ENCODE measurements around the gene NR5A1. TPM values are rescaled to one million over a fixed set of nuclear protein-coding genes. Genes with fewer than 3 reads are reported as not detected.

NR5A1 gene
- total RNA-seq, 4 donors from 2014 or later, result 0.40 TPM; not detected in 3

DNA sequence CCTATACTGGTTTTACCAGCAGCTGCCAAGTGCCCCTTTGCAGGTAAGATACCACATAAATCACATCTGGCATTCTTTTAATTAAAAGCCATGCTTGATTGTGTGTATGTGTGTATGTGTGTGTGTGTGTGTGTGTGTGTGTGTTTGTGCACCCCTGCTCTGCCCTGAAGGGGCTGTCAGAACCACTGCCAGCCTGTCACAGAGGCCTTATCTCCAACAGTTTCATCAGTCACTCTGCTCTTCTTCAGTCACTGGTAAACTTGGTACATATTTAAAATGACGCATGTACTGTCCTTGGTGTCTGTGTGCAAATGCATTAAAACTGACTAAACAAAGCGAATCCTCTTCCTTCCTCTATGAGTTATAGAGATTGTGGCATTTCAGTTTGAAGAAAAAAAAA, 19.0 kb upstream of the NR5A1 start:
- no peak for TF ChIP-seq CTCF (IDR thresholded peaks at IDR 0.05)
- TF ChIP-seq POLR2A (IDR thresholded peaks at IDR 0.05), result no peak
- H3K4me1 ChIP-seq, result no peaks in the 10 kb centered on the region
- no peak overlapping the region for H3K27ac ChIP-seq
- DNase-seq, result no peak
- no peaks in the 10 kb centered on the region for H3K27me3 ChIP-seq
- no peak overlapping the region for H3K4me3 ChIP-seq (replicated peaks in 1 of 3)
- 91 to 100% methylated on average over 2 of the region's 2 CpGs for WGBS, 2 donors
- peaks cover 0 to 5% of the 10 kb centered on the region in 2 donors for H3K36me3 ChIP-seq
- intact Hi-C loops (cut with DNase I), result no loop called here
- no peaks in the 10 kb centered on the region for H3K9me3 ChIP-seq

- H3K4me1 ChIP-seq, result no peaks in the 10 kb centered on the region
- no peak for DNase-seq
- intact Hi-C loops (cut with DNase I), result no loop called here
- no peak overlapping the region for H3K27ac ChIP-seq
- TF ChIP-seq POLR2A (IDR thresholded peaks at IDR 0.05), result no peak
- TF ChIP-seq CTCF (IDR thresholded peaks at IDR 0.05), result no peak
- H3K4me3 ChIP-seq (replicated peaks in 1 of 3), result no peak overlapping the region
- peaks cover 0 to 5% of the 10 kb centered on the region in 2 donors for H3K36me3 ChIP-seq
- no peaks in the 10 kb centered on the region for H3K9me3 ChIP-seq
- 87 to 89% methylated on average over 7 of the region's 7 CpGs for WGBS, 2 donors
- H3K27me3 ChIP-seq, result no peaks in the 10 kb centered on the region
Measured at GRCh38 chr9:124522121-124523098, 15.2 kb upstream of the NR5A1 start.

- DNase-seq, result no peak
- Histone ChIP-seq H3K27ac (no peak overlapping the region), H3K4me3 (replicated peaks in 1 of 3) (no peak overlapping the region), H3K4me1 (no peaks in the 10 kb centered on the region), H3K36me3 (peaks cover 0 to 5% of the 10 kb centered on the region in 2 donors), H3K27me3 (no peaks in the 10 kb centered on the region), H3K9me3 (no peaks in the 10 kb centered on the region)
- no peak for TF ChIP-seq CTCF (IDR thresholded peaks at IDR 0.05)
- no peak for TF ChIP-seq POLR2A (IDR thresholded peaks at IDR 0.05)
- 94 to 97% methylated on average over 3 of the region's 3 CpGs for WGBS, 2 donors
- intact Hi-C loops (cut with DNase I), result no loop called here
Measured at GRCh38 chr9:124521142-124521541, 13.9 kb upstream of the NR5A1 start.

GRCh38 chr9:124520206-124520596, 13.0 kb upstream of the NR5A1 start:
- Histone ChIP-seq H3K36me3 (no peaks in the 10 kb centered on the region), H3K4me3 (replicated peaks in 1 of 3) (no peak overlapping the region), H3K27me3 (no peaks in the 10 kb centered on the region), H3K4me1 (no peaks in the 10 kb centered on the region), H3K9me3 (no peaks in the 10 kb centered on the region), H3K27ac (no peak overlapping the region)
- TF ChIP-seq POLR2A (IDR thresholded peaks at IDR 0.05) (no peak), CTCF (IDR thresholded peaks at IDR 0.05) (no peak)
- no peak for DNase-seq
- intact Hi-C loops (cut with DNase I), result no loop called here
- WGBS, 2 donors, result 84 to 89% methylated on average over 7 of the region's 7 CpGs

GRCh38 chr9:124518116-124518515, 10.9 kb upstream of the NR5A1 start:
- 92 to 96% methylated on average over 7 of the region's 7 CpGs for whole genome bisulfite sequencing, 2 donors
- Histone ChIP-seq H3K36me3 (no peaks in the 10 kb centered on the region), H3K27ac (no peak overlapping the region), H3K27me3 (no peaks in the 10 kb centered on the region), H3K4me1 (no peaks in the 10 kb centered on the region), H3K4me3 (replicated peaks in 1 of 3) (no peak overlapping the region), H3K9me3 (no peaks in the 10 kb centered on the region)
- TF ChIP-seq POLR2A (IDR thresholded peaks at IDR 0.05), result no peak
- no peak for TF ChIP-seq CTCF (IDR thresholded peaks at IDR 0.05)
- DNase-seq, result no peak
- intact Hi-C loops (cut with DNase I), result no loop called here

Measured in thyroid gland (tissue), 4 donors.